DOHH2 (cell line): Measurements from ENCODE around the gene ARHGAP24.

Experiments used
- H3F3A ChIP-seq: fragments of 200-600 bp; sonication (generic), shearing (Covaris generic); 2 replicates; pipeline ENCODE4 v1.6.0; 2016; ENCODE audit warnings: antibody characterized with exemption, mild to moderate bottlenecking; ENCODE audit not compliant: control insufficient read depth, insufficient read depth
- H3K27ac ChIP-seq: fragments of 200-600 bp; sonication (generic); 2 replicates; pipeline ENCODE4 v1.5.1; 2014; ENCODE audit warnings: low read depth, mild to moderate bottlenecking, low read length, moderate library complexity
- H3K27me3 ChIP-seq: fragments of 200-600 bp; sonication (generic); 2 replicates; pipeline ENCODE4 v1.6.1; 2014; ENCODE audit warnings: mild to moderate bottlenecking, low read length, mixed read lengths; ENCODE audit not compliant: control insufficient read depth
- H3K36me3 ChIP-seq: fragments of 200-600 bp; sonication (generic); 2 replicates; pipeline ENCODE4 v1.6.1; 2014; ENCODE audit warnings: mild to moderate bottlenecking, low read length, moderate library complexity, mixed read lengths; ENCODE audit not compliant: control insufficient read depth
- H3K4me1 ChIP-seq: fragments of 200-600 bp; sonication (generic); 2 replicates; pipeline ENCODE4 v1.6.1; 2014; ENCODE audit warnings: mild to moderate bottlenecking, low read length, mixed read lengths; ENCODE audit not compliant: control insufficient read depth
- H3K4me2 ChIP-seq: fragments of 200-600 bp; sonication (generic); 2 replicates; pipeline ENCODE4 v1.6.0; 2014; ENCODE audit warnings: mild to moderate bottlenecking, low read length, moderate library complexity
- H3K4me3 ChIP-seq: fragments of 200-600 bp; sonication (generic); 2 replicates; pipeline ENCODE4 v1.5.1; 2014; ENCODE audit warnings: mild to moderate bottlenecking, low read length, mixed read lengths
- H3K79me2 ChIP-seq: fragments of 200-600 bp; sonication (generic); 2 replicates; pipeline ENCODE4 v1.6.1; 2014; ENCODE audit warnings: mild to moderate bottlenecking, low read length, mixed read lengths; ENCODE audit not compliant: control insufficient read depth
- H3K9me2 ChIP-seq: fragments of 200-600 bp; sonication (generic); replicated peaks from 2 replicates; pipeline ENCODE4 v1.6.1; 2014; ENCODE audit warnings: mild to moderate bottlenecking, low read length, mixed read lengths; ENCODE audit not compliant: control insufficient read depth
- H3K9me3 ChIP-seq: fragments of 200-600 bp; sonication (generic); 2 replicates; pipeline ENCODE4 v1.6.1; 2014; ENCODE audit warnings: antibody characterized with exemption, low read length, mixed read lengths; ENCODE audit not compliant: control insufficient read depth, insufficient read depth
- H4K20me1 ChIP-seq: fragments of 200-600 bp; sonication (generic); 2 replicates; pipeline ENCODE4 v1.6.0; 2014; ENCODE audit warnings: low read depth, mild to moderate bottlenecking, antibody characterized with exemption, low read length, moderate library complexity; ENCODE audit not compliant: control insufficient read depth, insufficient read depth
- CTCF ChIP-seq: fragments of 200-600 bp; sonication (generic); IDR thresholded peaks from one replicate; pipeline ENCODE4 v1.5.1; 2014; ENCODE audit warnings: antibody characterized with exemption, mild to moderate bottlenecking, low read depth, low read length; ENCODE audit not compliant: poor library complexity, severe bottlenecking
- EZH2phosphoT487 ChIP-seq: fragments of 200-600 bp; sonication (generic); IDR thresholded peaks from 2 replicates; pipeline ENCODE4 v1.6.1; 2017; ENCODE audit warnings: borderline replicate concordance, mild to moderate bottlenecking, antibody characterized with exemption, low read length, moderate library complexity, mixed read lengths

ARHGAP24 gene

GRCh38 chr4:86001591-86001990 lies 526.6 kb downstream of the ARHGAP24 start:
- Histone ChIP-seq H4K20me1 (no peaks in the 10 kb centered on the region), H3K36me3 (no peaks in the 10 kb centered on the region), H3K9me2 (no peaks in the 10 kb centered on the region), H3K4me3 (no peak overlapping the region), H3F3A (no peaks in the 10 kb centered on the region), H3K79me2 (no peaks in the 10 kb centered on the region), H3K4me2 (no peak overlapping the region), H3K27me3 (no peaks in the 10 kb centered on the region; the same call in 1 of the 2 replicates), H3K4me1 (no peaks in the 10 kb centered on the region), H3K9me3 (no peaks in the 10 kb centered on the region), H3K27ac (no peak overlapping the region)
- no peak for TF ChIP-seq CTCF
- TF ChIP-seq EZH2phosphoT487 = no peak

GRCh38 chr4:86004030-86004429 lies 529.1 kb downstream of the ARHGAP24 start:
- Histone ChIP-seq H4K20me1 (no peaks in the 10 kb centered on the region), H3K27ac (no peak overlapping the region), H3K4me3 (no peak overlapping the region), H3F3A (no peaks in the 10 kb centered on the region), H3K9me3 (no peaks in the 10 kb centered on the region), H3K27me3 (no peaks in the 10 kb centered on the region; the same call in 1 of the 2 replicates), H3K36me3 (no peaks in the 10 kb centered on the region), H3K4me2 (no peak overlapping the region), H3K79me2 (no peaks in the 10 kb centered on the region), H3K9me2 (no peaks in the 10 kb centered on the region), H3K4me1 (no peaks in the 10 kb centered on the region)
- TF ChIP-seq EZH2phosphoT487 (no peak), CTCF (no peak)

GRCh38 chr4:86006057-86006456 lies 531.1 kb downstream of the ARHGAP24 start:
- Histone ChIP-seq H3K4me2 (no peak overlapping the region), H3K27ac (no peak overlapping the region), H3K36me3 (no peaks in the 10 kb centered on the region), H4K20me1 (no peaks in the 10 kb centered on the region), H3K4me1 (no peaks in the 10 kb centered on the region), H3K27me3 (no peaks in the 10 kb centered on the region; the same call in 1 of the 2 replicates), H3K9me2 (no peaks in the 10 kb centered on the region), H3K79me2 (no peaks in the 10 kb centered on the region), H3F3A (no peaks in the 10 kb centered on the region), H3K4me3 (no peak overlapping the region), H3K9me3 (no peaks in the 10 kb centered on the region)
- TF ChIP-seq EZH2phosphoT487 = no peak
- no peak for TF ChIP-seq CTCF

GRCh38 chr4:86007042-86007441 lies 532.1 kb downstream of the ARHGAP24 start:
- no peak for TF ChIP-seq EZH2phosphoT487
- no peak for TF ChIP-seq CTCF
- Histone ChIP-seq H3K9me2 (no peaks in the 10 kb centered on the region), H3K36me3 (no peaks in the 10 kb centered on the region), H3K27ac (no peak overlapping the region), H3K27me3 (no peaks in the 10 kb centered on the region), H3K79me2 (no peaks in the 10 kb centered on the region), H3K4me2 (no peak overlapping the region), H3K9me3 (no peaks in the 10 kb centered on the region), H3F3A (no peaks in the 10 kb centered on the region), H3K4me1 (no peaks in the 10 kb centered on the region), H3K4me3 (no peak overlapping the region), H4K20me1 (no peaks in the 10 kb centered on the region)
